Putamen (tissue), 1 donor: ENCODE results near the gene HPN.
"Not testable (repeated sequence)": the region's sequence is repeated elsewhere in the genome, so short reads cannot be mapped to it uniquely, and the experiment has no call there.

ENCODE experiments used
- DNase-seq: peaks from one replicate; pipeline ENCODE4 v3.0.0-alpha.2; 2016; ENCODE audit warnings: low spot score

Gene HPN

DNA sequence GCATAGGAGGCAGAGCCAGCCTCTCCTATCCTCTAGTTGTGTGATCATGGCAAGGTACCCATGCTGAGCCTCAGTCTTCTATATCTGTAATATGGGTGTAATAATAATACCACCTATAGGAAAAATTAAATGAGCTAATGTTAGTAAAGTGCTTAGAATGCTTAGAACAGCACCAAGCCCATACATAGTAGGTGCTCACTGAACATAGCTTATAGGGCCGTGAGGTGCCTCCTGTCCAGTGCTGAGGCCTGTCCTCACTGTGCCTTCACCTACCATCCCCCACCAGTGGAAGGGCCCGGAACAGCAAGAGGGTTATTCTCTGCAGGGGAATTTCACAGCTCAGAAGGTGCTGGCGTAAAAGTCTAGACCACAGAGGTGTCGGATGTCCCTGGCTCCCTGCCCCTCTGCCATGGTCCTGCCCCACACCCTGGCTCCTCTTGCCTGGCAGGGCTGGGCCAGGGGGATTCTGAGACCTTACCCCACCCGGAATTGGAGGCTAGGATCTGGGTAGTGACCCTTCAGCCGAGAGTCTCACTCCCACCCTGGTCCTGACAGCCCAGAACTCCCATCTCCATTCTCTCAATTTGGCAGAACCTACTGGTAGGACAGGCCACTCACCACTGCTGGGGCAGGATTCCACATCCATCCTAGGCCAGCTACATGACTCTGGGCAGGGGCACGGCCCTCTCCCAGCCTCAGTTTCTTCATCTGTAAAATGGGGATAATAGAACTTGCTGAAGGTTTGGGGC, 13.5 kb upstream of the HPN start:
- no peak for DNase-seq

GRCh38 chr19:35028600-35028885, 13.0 kb upstream of the HPN start:
- not testable (repeated sequence) for DNase-seq

DNA sequence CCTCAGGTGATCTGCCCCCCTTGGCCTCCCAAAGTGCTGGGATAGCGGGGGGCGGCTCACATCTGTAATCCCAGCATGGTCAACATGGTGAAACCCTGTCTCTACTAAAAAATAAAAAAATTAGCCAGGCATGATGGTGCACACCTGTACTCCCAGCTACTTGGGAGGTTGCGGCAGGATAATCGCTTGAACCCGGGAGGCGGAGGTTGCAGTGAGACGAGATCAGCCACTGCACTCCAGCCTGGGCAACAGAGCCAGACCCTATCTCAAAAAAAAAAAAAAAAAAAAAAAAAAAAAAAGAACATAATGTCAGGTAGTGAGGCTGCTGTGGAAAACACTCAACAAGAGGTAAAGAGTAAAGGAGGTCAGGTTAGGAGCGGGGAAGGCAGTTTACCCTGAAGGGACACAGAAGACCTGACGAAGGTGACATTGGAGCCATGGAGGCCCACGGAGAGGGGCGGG, 12.2 kb upstream of the HPN start:
- DNase-seq, result not testable (repeated sequence)

DNA sequence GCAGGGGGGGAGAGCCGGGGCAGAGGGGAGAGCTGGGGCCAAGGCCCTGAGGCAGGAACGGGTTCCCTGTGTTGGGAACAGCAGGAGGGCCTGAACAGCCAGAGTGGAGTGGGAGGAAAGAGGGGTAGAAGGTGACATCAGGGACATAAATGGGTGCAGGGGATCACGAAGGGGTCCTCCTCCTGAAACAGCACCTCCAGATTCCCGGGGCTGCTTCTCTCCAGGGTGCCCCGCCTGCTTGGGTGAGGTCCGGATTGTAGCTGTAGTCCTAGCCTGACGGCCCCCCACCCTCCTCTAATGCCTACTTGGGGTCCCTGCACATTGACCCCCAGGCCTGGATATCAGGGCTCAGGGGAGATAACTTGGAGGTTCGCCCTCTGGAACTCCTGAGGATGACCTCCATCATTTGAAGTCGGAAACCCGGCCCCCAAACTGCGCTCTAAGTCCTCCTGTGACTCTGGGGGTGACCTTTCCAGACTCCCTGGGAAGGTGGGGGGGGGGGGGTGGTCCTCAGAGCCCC, 11.7 kb upstream of the HPN start:
- no peak for DNase-seq

- peak; percentile 57 for DNase-seq
Measured at GRCh38 chr19:35030257-35031071, 11.1 kb upstream of the HPN start, which contains the start of gene SCN1B. Gene SCN1B, plus strand, starts transcription at chr19:35030470. Its CDS starts 351 bp downstream, at chr19:35030821.

GRCh38 chr19:35031072-35031881, 10.2 kb upstream of the HPN start:
- peak; percentile 59 for DNase-seq

GRCh38 chr19:35032356-35032865, 9.1 kb upstream of the HPN start:
- no peak for DNase-seq

- no peak for DNase-seq
Measured at GRCh38 chr19:35033067-35034004, 8.2 kb upstream of the HPN start.

DNA sequence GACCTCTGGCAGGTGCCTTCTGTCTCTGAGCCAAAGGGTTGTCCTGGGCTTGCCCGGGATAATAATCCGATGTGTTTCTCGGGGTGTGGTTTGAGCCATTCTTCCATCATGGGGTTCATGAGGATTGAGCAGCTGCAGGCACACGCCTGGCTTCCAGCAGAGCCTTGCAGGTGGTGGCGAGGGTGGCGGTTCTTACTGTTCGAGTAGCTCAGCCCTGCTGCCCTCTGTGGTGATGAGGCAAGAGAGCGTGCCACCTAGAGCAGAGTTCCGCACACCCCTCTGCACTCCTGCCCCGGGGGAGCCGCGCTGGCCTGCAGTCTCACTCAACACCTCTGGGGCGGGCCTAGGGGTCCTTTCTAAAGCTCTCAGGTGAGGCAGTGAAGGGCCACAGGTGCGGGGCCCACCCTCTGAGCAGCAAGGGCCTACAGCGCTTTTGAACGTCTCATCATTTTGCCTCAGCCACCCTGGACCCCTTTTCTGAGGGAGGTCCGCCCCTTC, 7.5 kb upstream of the HPN start:
- no peak for DNase-seq

GRCh38 chr19:35034588-35035382, 6.7 kb upstream of the HPN start:
- no peak for DNase-seq

DNA sequence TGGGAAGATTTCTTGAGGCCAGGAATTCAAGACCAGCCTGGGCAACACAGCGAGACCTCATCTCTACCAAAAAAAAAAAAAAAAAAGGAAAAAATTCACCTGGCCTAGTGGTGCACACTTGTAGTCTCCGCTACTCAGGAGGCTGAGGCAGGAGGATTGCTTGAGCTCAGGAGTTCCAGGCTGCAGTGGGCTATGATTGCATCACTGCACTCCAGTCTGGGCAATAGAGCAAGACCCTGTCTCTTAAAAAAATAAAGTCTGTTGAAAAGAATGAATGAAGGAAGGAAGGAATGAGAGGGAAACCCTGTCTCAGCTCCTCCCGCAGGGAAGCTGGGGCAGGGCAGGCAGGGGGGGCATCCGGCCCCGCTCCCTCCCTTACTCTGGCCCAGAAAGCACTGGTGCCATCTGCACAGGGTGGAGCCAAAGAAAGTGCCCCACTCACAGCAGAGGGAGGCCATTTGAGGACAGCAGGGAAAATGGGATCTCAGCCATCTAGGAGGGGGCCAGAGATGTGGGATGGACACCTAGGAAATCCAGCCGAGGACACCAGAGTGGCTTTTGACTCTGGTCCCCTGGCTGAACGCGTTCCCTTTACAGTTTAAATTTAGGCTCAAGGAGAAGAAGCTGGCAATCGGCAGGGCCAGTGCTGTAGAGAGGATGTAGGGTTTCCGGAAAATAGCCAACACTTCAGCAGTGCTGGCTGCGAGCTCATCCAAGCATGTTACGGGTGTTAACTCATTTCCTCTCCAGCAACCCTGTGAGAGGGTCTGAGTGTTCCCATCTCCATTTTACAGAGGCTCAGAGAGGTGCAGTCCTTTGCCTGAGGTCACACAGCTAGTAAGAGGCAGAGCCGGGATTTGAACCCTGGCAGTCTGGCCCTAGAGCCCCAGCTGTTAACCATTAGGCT, 3.6 kb upstream of the HPN start:
- peak; percentile 50 for DNase-seq

DNA sequence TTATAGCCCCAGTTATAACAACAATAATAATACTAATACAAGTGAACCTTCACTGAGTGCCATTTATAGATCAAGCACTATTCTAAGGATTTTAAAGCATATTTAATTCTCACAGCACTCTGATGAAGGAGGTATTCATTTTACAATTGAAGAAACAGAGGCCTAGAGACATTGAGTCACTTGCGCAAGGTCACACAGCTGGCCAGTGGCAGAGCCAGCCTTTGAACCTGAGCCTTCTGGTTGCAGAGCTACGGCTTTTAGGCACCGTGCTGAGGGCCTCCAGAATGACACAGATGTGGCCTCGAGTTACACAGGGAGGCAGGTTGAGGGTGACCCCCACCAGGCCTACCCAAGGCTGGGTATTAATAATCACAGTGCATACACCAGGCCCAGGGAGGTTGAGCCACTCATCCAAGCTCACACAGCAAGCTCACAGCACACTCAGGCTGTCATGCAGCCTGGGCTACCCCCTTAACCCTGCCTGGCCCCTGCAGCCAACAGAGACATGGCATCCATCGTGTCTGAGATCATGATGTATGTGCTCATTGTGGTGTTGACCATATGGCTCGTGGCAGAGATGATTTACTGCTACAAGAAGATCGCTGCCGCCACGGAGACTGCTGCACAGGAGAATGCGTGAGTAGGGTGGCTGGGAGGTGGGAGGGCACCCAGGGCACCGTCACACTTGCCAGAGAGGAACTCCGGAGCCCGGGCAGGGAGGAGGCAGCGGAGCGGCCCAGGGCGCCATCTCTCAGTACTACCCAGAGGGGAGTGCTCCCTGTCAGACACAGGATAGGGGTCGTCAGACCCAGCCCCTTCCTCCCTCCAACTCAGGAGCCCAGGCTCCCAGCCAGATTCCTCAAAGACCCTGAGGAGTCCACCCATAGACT, 2.7 kb upstream of the HPN start:
- DNase-seq, result no peak

DNA sequence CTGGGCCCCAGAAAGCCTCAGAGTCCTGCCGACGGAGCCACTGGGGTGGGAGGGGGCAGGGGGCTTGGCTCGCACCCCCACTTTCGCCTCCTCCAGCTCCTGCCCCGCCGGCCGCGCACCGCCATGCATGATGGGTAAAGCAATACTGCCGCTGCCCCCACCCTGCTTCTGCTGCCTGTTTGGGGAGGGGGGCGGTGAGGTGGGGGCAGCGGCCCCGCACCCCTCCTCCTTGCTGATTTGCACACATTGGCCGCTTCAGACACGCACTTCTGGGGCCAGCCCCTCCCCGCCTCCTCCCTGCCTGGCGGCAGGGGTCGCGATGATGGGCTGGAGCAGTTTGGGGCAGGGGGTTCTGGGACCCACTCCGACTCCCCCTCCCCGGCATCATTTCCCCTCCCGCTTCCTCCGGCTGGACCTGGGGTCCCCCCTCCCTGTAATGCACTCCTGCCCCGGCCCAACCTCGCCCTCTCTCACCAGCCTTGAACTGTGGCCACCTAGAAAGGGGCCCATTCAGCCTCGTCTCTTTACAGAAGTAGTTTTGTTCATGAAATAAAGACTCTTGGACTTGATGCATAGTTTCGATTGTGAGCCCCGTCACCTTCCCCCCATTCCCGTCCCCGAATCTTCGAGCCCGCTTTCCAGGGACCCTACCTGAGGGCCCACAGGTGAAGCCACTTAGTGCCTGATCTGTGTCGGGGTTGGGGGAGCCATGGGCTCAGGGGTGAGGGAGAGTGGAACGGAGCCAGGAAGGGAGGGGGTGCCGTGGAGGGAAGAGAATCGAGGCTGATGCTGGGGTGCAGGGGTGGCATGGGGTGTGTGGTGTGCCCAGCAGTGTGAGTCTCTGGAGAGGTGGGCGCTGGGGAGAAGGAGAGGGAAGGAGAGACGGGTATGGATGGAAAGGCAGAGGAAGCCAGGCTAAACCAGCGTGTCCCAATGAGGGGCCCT, 1.4 kb upstream of the HPN start:
- DNase-seq, result no peak

GRCh38 chr19:35040826-35041547, 534 bp upstream of the HPN start:
- DNase-seq, result peak; percentile 70

GRCh38 chr19:35042056-35042730, 672 bp downstream of the HPN start:
- DNase-seq, result no peak
